SK-N-SH (cell line): ENCODE measurements around the gene SSNA1. TPM values are rescaled to one million over a fixed set of nuclear protein-coding genes. Genes with fewer than 3 reads are reported as not detected.

Experiments
- CTCF ChIA-PET: fragments of 300-600, 350-600 bp; formaldehyde crosslinking; extraction: SDS; loops from one replicate; lab custom pipeline; 2021; lab: Yijun Ruan, JAX
- POLR2A ChIA-PET: fragments of 350-600 bp; sonication (Branson Sonifier 250); formaldehyde crosslinking; extraction: SDS; loops from one replicate; lab custom pipeline; 2020; ENCODE audit warnings: antibody characterized with exemption, inconsistent platforms; lab: Yijun Ruan, JAX
- DNase-seq: peaks from one replicate; pipeline ENCODE4 v3.0.0; 2012
- H2AFZ ChIP-seq: fragments of 200-600 bp; sonication (generic); 2 replicates; pipeline ENCODE4 v1.8.1; 2016; ENCODE audit warnings: antibody characterized with exemption, mild to moderate bottlenecking, low read depth
- H3F3A ChIP-seq: fragments of 200-600 bp; sonication (generic); replicated peaks from 2 replicates; pipeline ENCODE3; 2016; ENCODE audit warnings: antibody characterized with exemption, mild to moderate bottlenecking; ENCODE audit not compliant: insufficient read depth
- H3K27ac ChIP-seq, 2 experiments: fragments of 200-500 bp in 1 of 2; fragments of 200-600 bp in 1 of 2; sonication (Bioruptor generic) in 1 of 2; sonication (generic), shearing (Covaris generic) in 1 of 2; 2 replicates each; pipeline versions ENCODE4 v1.5.1 to v1.6.1; 2014 to 2016; ENCODE audit warnings: low read depth in 2 of 2, inconsistent platforms in 1 of 2, low read length in 1 of 2, mild to moderate bottlenecking in 1 of 2, mixed read lengths in 1 of 2
- H3K27me3 ChIP-seq: fragments of 200-600 bp; sonication (generic), shearing (Covaris generic); 2 replicates; pipeline ENCODE4 v1.6.1; 2016; ENCODE audit warnings: mixed run types; ENCODE audit not compliant: insufficient read depth
- H3K36me3 ChIP-seq, 2 experiments: fragments of 200-500 bp in 1 of 2; fragments of 200-600 bp in 1 of 2; sonication (Bioruptor generic) in 1 of 2; sonication (generic) in 1 of 2; replicated peaks in 1 of 2; 2 replicates each; pipeline versions ENCODE3 to v1.5.1; 2014 to 2016; ENCODE audit warnings: low read length in 1 of 2, mild to moderate bottlenecking in 1 of 2; ENCODE audit not compliant: insufficient read depth in 2 of 2, control insufficient read depth in 1 of 2
- H3K4me1 ChIP-seq, 2 experiments: fragments of 200-500 bp in 1 of 2; fragments of 200-600 bp in 1 of 2; sonication (Bioruptor generic) in 1 of 2; sonication (generic), shearing (Covaris generic) in 1 of 2; 2 replicates each; pipeline versions ENCODE4 v1.5.1 to v1.6.1; 2014 to 2016; ENCODE audit warnings: low read depth in 1 of 2, low read length in 1 of 2, mixed run types in 1 of 2; ENCODE audit not compliant: insufficient read depth in 2 of 2, control insufficient read depth in 1 of 2
- H3K4me2 ChIP-seq: fragments of 200-600 bp; sonication (generic), shearing (Covaris generic); 2 replicates; pipeline ENCODE4 v1.6.1; 2017; ENCODE audit warnings: mixed run types
- H3K4me3 ChIP-seq, 2 experiments: fragments of 200-500 bp in 1 of 2; fragments of 200-600 bp in 1 of 2; sonication (Bioruptor generic) in 1 of 2; sonication (generic), shearing (Covaris generic) in 1 of 2; 2 replicates each; pipeline versions ENCODE4 v1.5.1 to v1.8.1; 2014 to 2016; ENCODE audit warnings: low read depth in 2 of 2, inconsistent platforms in 1 of 2, low read length in 1 of 2, mild to moderate bottlenecking in 1 of 2, mixed read lengths in 1 of 2, moderate library complexity in 1 of 2
- H3K79me2 ChIP-seq: fragments of 200-600 bp; sonication (generic); 2 replicates; pipeline ENCODE4 v1.8.1; 2017; ENCODE audit warnings: mild to moderate bottlenecking; ENCODE audit not compliant: insufficient read depth
- H3K9ac ChIP-seq: fragments of 200-600 bp; sonication (generic); 2 replicates; pipeline ENCODE4 v1.6.1; 2017; ENCODE audit warnings: mixed run types
- H3K9me2 ChIP-seq: fragments of 200-600 bp; sonication (generic); 2 replicates; pipeline ENCODE4 v1.6.1; 2017; ENCODE audit warnings: mixed run types
- H3K9me3 ChIP-seq: fragments of 200-600 bp; sonication (generic); 2 replicates; pipeline ENCODE4 v1.6.1; 2017; ENCODE audit warnings: mixed run types, mild to moderate bottlenecking, moderate library complexity
- H4K20me1 ChIP-seq: fragments of 200-600 bp; sonication (generic); 2 replicates; pipeline ENCODE4 v1.6.1; 2017; ENCODE audit warnings: mild to moderate bottlenecking, mixed run types; ENCODE audit not compliant: insufficient read depth
- CHD2 ChIP-seq: fragments of 150-350 bp; IDR thresholded peaks from 2 replicates; pipeline ENCODE4 v1.6.1; 2018; ENCODE audit warnings: low read length; ENCODE audit not compliant: partially characterized antibody
- ELF1 ChIP-seq: IDR thresholded peaks from 2 replicates; pipeline ENCODE4 v1.4.0; 2012
- EP300 ChIP-seq, 2 experiments: IDR thresholded peaks; 2 replicates each; pipeline versions ENCODE4 v1.4.0 to v1.6.1; 2012; ENCODE audit warnings: borderline replicate concordance in 1 of 2, low read depth in 1 of 2, low read length in 1 of 2
- EZH2phosphoT487 ChIP-seq: fragments of 200-600 bp; sonication (generic); IDR thresholded peaks from 2 replicates; pipeline ENCODE4 v1.6.1; 2017; ENCODE audit warnings: low read depth, mixed run types, mild to moderate bottlenecking, antibody characterized with exemption, moderate library complexity, borderline replicate concordance
- FOSL2 ChIP-seq: IDR thresholded peaks from 2 replicates; pipeline ENCODE4 v1.4.0; 2012; ENCODE audit warnings: low read depth, mild to moderate bottlenecking, moderate library complexity, borderline replicate concordance
- FOXM1 ChIP-seq: IDR thresholded peaks from 2 replicates; pipeline ENCODE4 v1.4.0; 2012; ENCODE audit warnings: low read depth, mild to moderate bottlenecking
- GATA2 ChIP-seq: sonication (generic); formaldehyde crosslinking; IDR thresholded peaks from 2 replicates; pipeline ENCODE4 v1.5.0; 2020; ENCODE audit warnings: mild to moderate bottlenecking, missing genetic modification reagents
- MXI1 ChIP-seq: IDR thresholded peaks from 2 replicates; pipeline ENCODE4 v1.6.1; 2012; ENCODE audit warnings: mild to moderate bottlenecking, low read depth, low read length, improper control_type of control experiment
- RAD21 ChIP-seq: IDR thresholded peaks from 2 replicates; pipeline ENCODE4 v1.6.1; 2012; ENCODE audit warnings: mild to moderate bottlenecking, low read length
- RCOR1 ChIP-seq: fragments of 150-350 bp; IDR thresholded peaks from 2 replicates; pipeline ENCODE4 v1.6.1; 2017; ENCODE audit warnings: antibody characterized with exemption, low read length
- RFX5 ChIP-seq: IDR thresholded peaks from 2 replicates; pipeline ENCODE4 v1.6.1; 2012; ENCODE audit warnings: mild to moderate bottlenecking, improper control_type of control experiment, low read length
- TAF1 ChIP-seq: IDR thresholded peaks from 2 replicates; pipeline ENCODE4 v1.6.1; 2012; ENCODE audit warnings: low read depth, mild to moderate bottlenecking, low read length, moderate library complexity, borderline replicate concordance
- TCF12 ChIP-seq: IDR thresholded peaks from 2 replicates; pipeline ENCODE4 v1.4.0; 2012
- USF2 ChIP-seq: fragments of 150-350 bp; IDR thresholded peaks from 2 replicates; pipeline ENCODE4 v1.6.1; 2017; ENCODE audit warnings: antibody characterized with exemption, low read length, low read depth, borderline replicate concordance
- WGBS: methylation state at CpG from one replicate; pipeline ENCODE4 v1.1.6; 2017; ENCODE audit warnings: low lambda C conversion rate; 5-methylcytosine and 5-hydroxymethylcytosine counted together
- polyA plus RNA-seq, 3 experiments: library from polyadenylated mRNA; depleted of rRNA; stranded (reverse); fragments of >200 nt; gene quantifications; 2 replicates each; pipeline ENCODE4 v1.2.3, GENCODE V29; 2012
- TF ChIP-seq, protein P1 (sequence below): IDR thresholded peaks from 2 replicates; pipeline ENCODE4 v1.4.0; 2012; ENCODE audit warnings: low read depth
- TF ChIP-seq, protein P2 (sequence below): fragments of 200-600 bp; sonication (generic); IDR thresholded peaks from 2 replicates; pipeline ENCODE4 v1.6.1; 2017; ENCODE audit warnings: antibody characterized with exemption, mild to moderate bottlenecking, moderate library complexity

The SSNA1 gene
- polyA plus RNA-seq, 1 of the 3 experiments (the other 2 are of a cell fraction), result 124 TPM

DNA sequence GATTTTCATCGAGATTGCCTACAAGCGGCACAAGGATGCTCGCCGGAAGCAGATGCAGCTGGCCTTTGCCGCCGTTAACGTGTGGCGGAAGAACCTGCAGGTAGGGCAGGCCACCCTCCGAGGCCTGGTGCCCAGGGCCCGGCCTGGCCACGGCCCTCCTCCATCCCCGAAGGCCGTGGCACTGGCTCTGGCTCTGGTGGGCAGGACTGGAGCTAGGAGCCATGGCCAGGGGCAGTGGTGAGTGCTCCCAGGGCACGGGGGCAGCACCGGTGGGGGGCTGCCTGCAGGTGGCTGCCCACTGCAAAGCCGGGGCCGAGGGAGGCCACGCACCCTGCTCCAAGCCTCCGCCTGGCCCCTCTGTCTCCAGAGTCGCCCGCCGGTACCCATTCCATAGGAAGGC, 24.7 kb upstream of the SSNA1 start:
- Histone ChIP-seq H3K4me2 (no peak overlapping the region), H3K9me3 (no peaks in the 10 kb centered on the region), H3K27me3 (peaks cover 27% of the 10 kb centered on the region), H3K27ac (no peak overlapping the region), H3K9ac (no peak overlapping the region), H3F3A (no peaks in the 10 kb centered on the region), H3K9me2 (no peaks in the 10 kb centered on the region), H2AFZ (no peak overlapping the region), H3K4me3 (no peak overlapping the region), H4K20me1 (no peaks in the 10 kb centered on the region), H3K4me1 (peaks cover 0 to under 1% of the 10 kb centered on the region in 2 experiments; a peak in 1 of 4 replicates), H3K79me2 (no peaks in the 10 kb centered on the region), H3K36me3 (no peaks in the 10 kb centered on the region)
- ChIA-PET CTCF (interaction anchor here (1.1 kb wide), 1 partner anchor 9 kb away, joined by 3 read pairs; no protein-coding TSS in a partner anchor), POLR2A (no interaction called here)
- DNase-seq, result no peak
- TF ChIP-seq, protein P1, sequence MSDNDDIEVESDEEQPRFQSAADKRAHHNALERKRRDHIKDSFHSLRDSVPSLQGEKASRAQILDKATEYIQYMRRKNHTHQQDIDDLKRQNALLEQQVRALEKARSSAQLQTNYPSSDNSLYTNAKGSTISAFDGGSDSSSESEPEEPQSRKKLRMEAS, result no peak
- TF ChIP-seq, protein P2, sequence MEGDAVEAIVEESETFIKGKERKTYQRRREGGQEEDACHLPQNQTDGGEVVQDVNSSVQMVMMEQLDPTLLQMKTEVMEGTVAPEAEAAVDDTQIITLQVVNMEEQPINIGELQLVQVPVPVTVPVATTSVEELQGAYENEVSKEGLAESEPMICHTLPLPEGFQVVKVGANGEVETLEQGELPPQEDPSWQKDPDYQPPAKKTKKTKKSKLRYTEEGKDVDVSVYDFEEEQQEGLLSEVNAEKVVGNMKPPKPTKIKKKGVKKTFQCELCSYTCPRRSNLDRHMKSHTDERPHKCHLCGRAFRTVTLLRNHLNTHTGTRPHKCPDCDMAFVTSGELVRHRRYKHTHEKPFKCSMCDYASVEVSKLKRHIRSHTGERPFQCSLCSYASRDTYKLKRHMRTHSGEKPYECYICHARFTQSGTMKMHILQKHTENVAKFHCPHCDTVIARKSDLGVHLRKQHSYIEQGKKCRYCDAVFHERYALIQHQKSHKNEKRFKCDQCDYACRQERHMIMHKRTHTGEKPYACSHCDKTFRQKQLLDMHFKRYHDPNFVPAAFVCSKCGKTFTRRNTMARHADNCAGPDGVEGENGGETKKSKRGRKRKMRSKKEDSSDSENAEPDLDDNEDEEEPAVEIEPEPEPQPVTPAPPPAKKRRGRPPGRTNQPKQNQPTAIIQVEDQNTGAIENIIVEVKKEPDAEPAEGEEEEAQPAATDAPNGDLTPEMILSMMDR, result no peak
- TF ChIP-seq TCF12 (no peak), CHD2 (no peak), USF2 (no peak), MXI1 (no peak), FOXM1 (no peak), RCOR1 (no peak), EP300 (IDR thresholded peaks at IDR 0.05; ENCODE audit: borderline replicate concordance in 1 of 2, low read depth in 1 of 2, low read length in 1 of 2) (no peak), ELF1 (no peak), RFX5 (no peak), RAD21 (no peak), TAF1 (no peak), EZH2phosphoT487 (no peak), FOSL2 (no peak), GATA2 (no peak)
- WGBS, result 87% methylated on average over 6 of the region's 22 CpGs
